NCI-H526 (cell line): ENCODE measurements around the gene SCFD2.
"Not testable (repeated sequence)": the region's sequence is repeated elsewhere in the genome, so short reads cannot be mapped to it uniquely, and the experiment has no call there.

Experiments used
- DNase-seq, 2 experiments: peaks; one replicate each; lab custom pipeline; 2025; lab: John Stamatoyannopoulos, UW

The SCFD2 gene

DNA sequence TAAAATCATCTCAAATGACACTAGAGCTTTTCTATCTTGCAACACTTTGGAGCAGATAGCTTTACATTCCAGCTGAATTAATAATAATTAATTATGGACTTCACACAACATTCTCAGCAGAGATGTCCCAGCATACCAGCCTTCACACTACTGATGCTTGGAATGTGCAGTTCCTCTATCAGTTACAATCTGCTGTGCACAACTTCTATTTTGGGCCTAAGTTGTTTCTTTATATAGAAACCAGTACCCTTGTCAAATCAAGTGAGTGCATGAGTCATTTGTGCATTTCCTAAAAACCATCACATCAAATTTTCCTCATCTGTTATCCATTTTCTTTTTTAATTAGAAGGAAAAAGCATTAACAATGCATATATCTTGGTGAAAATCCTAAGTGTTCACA is 512.5 kb downstream of the SCFD2 start:
- no peak for DNase-seq

DNA sequence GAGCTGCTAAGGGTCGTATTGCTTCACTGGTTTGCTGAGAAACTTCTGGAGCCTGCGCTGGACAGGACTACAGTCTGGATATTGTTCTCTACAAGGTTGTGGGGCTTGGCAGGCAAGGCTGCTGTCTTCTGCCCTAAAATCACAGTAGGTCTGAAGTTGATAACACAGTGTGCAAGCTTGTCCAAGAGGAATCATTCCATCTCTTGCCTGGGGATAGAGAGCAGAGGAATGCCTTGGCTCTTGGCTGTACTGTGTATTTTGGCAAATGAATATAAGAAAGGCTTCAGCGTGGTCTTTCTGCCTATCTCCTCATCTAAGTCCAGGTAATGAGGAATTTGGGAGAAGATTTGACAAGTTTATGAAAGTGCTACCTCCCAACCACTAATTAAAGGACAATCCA is 513.1 kb downstream of the SCFD2 start:
- DNase-seq, result no peak

DNA sequence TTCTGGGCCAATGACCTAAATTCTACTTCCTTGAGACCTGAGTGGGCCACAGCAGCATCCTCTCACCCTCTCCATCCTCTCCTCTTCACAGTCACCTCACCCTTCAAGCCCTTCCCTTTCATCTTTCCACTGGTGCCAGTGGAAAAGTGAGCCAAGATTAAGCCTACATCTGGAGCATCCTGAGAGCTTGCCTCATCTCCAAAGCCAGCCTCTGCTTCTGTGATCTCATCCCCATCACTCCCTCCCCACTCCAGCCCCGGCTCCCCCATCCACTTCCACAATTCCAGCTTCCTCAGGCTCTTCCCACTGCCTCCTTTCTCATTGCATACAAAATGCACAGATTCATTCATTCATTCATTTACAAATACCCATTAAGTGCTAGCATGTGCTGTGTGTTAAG is 513.8 kb downstream of the SCFD2 start:
- no peak for DNase-seq

DNA sequence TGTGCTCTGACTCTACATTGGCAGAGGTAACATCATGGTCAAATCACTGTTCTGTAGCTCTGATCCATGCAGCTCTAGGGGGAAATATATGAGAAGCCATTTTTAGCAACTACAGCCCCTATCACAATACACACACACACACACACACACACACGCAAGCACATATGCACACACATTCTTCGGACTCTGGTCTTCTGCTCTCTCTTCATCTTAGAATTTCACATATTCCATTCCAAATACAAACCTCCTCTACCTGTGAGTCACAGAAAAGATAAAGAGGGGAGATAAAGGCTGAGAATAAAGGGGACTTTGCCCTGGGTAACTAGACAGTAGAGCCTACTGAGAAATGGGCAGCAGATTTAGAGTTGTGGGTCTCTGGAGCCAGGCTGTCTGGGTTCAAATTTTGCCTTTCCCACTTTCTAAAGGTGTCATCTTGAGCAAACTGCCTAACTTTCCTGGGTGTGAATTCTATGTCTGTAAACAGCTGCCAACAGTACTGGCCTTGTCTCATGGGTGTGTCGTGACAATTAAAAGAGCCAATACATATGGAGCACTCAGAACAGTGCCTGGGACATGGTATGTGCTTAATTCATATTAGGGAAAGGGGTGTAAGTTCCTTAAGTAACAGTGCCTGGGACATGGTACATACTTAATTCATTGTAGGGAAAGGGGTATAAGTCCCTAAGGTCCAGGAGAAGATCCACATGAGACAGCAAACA is 515.3 kb downstream of the SCFD2 start:
- DNase-seq, result no peak

DNA sequence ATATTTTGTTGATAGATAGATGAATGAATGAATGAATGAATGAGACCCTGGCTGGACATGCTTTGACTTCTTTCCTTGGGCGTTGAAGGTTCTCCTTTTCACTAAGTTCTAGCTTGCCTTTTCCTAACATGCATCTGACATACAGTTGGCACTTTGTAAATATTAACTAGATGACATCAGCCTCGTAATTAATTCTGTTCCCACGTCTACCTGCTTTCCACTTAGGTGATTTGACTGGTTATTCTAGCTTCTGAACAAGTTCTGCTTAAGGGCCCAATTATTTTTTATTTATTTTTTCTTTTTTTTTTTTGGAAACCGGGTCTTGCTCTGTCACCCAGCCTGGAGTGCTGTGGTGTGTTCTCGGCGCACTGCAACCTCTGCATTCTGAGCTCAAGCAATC is 517.6 kb downstream of the SCFD2 start:
- no peak for DNase-seq

DNA sequence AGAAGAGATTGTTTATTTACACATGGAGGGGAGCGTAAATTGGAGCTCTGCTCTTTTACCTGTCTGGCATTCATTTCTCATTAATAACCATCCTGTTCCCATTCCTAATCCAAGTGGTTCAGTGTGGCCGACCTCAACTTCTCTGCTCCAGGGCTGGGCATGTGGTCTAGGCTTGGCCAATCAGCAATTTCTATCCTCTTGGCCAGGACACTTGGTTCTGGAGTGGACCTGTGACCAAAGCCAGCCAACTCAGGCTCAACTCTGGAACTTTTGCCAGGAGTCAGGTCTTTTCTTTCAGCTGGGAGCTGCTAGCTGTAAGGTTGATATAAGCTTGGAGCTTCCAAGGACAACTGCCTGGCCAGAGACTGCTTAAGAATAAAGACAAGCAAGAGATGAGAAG is 519.4 kb downstream of the SCFD2 start:
- no peak for DNase-seq

DNA sequence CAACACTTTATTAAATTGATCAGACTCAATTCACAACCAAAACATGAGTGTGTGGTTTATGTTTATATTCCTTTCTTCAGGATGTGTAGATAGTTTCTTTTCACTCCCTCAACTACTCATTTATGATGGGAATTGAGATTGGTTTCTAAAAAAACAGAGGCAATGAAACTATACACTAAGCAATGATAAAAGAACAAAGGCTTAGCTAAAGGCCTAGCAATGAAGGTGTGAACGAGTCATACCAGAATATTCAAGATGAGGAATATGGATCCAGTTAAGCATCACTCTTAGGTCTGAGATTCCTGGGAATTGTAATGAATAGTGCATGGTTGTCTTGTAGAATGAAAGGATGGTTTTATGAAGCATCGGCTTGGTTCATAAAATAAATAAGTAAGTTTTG is 521.3 kb downstream of the SCFD2 start:
- no peak for DNase-seq

DNA sequence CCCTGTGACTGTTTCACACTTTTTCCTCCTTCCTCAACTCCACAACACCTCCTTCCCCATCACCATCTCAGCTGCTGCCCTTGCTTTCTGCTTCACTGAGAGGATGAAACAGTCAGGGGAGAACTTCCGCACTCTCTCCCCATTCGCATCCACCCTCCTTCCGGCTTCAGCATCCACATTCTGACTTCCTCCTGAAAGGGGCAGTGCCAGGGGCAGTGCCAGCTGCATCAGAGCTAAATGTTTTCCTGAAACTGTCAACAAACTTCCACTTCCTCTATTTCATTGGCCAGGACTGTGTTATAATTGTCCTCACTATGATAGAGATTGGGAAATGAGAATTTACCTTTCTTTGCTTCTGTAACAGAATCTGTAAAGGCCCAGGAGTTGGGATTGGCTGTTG is 521.9 kb downstream of the SCFD2 start:
- no peak for DNase-seq

DNA sequence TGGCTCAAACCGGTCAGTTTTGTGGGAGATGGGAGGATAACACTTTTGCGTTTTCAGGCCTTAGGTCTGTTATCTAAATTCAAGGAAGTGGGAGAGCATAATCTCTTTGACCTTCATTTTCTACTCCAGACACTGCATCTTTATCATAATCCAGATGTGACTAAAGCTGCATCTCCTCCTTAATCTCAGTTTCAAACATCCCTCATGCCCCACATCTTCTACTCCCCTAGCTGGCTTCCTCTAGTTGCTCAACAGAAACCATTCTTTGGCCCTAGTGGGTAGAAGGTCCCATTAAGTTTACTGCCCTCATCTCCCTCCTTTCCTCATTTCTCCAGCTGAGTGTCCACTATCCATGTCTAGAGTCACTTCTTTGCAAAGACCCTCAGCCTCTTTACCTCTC is 522.5 kb downstream of the SCFD2 start:
- DNase-seq, result no peak

DNA sequence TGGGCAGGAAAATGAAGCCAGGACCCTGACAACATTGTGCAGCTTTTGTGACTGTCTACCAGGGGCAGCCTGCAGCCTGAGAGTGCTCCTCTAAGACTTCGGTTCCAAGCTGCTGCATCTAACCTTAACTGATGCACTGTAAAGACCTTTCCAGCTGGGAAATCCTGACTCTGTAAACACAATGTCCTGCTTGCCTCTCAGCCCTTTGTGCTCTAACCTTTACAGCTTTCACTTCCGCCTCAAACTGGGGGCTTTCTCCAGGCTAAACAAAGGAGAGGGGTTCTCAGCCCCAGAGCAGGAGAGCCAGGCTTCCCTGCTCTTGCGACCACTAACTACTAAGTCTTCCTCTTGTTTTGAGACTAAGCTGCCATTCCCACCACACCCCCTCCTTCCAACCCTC is 523.1 kb downstream of the SCFD2 start:
- no peak for DNase-seq

DNA sequence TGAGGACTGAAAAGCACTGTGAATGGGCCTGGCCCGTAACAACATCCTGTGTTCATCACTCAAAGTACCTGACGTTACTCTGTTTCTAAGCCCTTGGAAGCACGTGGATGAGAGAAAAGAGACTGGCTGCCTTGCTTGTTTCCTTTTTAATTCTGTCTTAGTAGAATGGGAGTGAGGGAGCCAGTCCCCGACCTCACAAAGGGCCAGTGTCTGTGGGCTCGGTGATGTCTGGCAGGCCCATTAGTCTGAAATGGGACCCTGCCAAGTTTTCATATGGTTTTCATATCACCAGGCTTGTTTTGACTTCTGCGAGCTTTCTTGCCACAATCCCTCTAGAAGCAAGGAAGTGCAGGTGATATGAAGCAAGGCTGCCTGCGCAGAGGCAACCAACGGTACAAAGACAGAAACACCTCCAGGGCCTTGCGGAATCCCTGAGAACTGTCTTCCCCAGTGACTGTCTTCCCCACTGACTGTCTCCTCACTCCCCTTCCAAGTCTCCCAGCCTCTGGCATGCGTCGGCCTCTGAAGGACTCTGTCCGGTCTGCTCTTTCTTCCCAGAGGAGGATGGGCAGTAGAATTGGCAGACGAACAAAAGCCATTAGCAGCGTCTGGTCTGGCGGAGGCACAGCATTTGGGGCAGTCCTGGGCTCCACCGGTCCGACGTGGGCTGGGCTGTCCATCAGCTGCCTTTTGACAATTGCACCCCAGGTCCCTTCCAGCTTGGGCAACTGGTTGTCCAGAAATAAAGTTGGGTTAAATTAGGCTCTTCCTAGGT is 524.0 kb downstream of the SCFD2 start:
- DNase-seq, result no peak

DNA sequence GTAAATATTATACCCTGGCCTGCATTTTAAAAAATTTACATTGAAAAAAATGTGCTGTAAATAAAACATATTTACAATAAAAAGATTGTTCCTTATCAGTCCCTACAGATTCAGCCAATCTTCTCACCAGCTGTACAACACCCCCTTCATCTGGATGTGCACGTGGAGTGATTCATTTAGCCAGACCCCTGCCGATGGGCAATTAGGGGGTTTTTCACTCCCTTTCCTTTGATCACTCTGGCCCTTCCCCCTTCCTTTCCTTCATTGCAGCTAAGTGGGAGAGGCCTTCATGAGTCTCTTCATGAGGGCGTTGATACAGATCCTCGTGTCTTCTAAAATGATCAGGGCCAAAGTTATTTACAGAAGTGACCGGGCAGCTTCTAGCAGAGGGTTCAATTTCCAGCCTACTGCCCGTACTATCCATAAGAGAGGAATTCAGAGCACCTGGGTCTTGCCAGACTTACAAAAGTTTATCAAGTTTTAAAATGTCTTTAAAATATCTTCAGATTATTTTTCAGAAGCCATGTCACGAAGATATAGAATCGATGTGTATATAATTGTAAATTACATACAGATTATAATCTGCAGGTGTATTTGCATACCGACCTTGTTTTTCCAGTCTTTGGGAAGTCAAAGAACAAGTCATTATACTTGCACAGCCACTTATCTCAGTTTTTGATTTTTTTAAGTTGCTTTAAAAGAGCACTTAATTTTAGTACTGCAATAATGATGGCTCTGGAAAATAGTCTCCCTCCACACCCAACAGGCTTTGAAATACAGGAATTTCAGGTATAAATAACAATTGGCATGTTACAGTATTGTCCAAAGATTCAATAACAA is 525.1 kb downstream of the SCFD2 start:
- DNase-seq, result peak; percentile 44 to 51

DNA sequence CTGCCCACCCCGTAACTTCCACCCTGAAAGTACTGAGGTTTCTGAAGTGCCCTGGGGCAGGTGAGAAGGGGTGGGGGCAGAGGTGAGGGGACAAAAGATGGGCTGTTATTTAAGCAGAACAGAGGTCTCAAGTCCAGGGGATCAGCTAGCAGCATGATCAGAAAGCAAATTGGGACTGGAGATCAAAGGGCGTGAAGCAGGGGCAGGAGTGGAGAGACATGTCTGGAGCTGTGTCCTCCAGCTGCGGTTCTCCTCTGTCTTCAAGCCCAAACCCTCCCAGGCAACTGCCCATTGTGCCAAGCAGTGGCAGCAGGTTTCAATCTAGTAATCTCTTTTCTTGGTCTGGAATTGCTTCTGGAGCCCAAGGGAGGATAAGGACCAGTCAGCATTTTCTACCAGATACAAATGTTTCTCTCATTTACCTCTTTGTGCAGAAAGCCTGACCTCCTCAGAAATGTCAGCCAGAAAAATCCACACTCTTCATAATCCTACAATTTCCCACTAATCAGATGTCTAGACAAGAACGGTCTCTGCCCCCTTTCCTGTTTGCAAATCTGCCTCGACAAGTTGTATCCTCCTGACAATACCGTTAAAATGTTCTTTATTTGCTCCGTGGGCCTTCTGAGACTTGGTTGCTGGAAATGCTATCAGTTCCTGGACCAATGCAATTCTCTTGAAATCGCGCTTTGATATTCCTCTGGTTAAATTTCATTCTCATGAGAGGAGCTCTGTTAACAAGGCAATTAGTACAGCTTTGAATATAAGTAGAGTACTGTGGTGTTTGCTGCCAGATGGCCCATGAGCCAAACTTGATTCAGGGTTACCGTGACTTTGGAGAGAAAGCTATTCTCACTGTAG is 526.9 kb downstream of the SCFD2 start:
- DNase-seq, result no peak

DNA sequence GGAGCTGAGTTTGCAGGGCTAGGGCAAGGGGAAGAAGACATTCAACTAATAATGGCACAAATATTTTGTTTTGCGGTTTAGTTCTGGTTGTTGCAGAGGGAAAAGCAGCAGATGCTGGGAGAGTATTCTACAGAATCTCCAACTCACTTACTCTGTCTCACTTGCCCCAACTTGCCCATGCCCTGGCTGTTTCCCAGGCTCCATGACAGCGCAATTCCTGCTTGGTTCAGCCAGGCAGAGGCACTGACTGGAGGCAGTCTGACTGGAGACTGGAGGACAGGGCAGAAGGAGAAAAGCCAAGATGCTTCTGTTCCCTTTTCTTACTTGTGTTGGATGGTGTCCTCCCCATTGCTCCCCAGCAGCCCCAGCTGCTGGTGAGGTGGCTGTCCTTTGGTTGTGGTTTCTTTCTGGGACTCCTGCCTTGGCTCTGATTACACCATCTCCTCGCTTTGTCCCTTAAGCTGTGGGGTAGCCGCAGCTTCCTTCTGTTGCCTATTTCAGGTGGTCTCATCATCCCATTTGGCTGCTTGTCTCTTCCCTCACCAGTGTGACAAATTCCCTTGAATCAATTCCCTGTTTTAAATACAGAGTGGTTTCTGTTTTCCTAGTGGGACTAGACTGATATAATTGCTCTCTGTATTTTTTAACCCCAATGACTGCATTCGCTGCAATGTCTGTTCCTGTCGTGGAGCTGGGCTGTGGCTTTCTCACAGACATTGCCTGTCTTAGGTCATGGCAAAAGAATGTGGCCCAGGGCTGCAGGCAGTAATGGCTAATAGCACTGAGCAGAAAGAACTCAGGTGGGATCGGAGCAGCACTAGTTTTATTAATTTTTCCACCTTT is 527.9 kb downstream of the SCFD2 start:
- DNase-seq, result peak in 1 of 2 experiments; percentile 15

DNA sequence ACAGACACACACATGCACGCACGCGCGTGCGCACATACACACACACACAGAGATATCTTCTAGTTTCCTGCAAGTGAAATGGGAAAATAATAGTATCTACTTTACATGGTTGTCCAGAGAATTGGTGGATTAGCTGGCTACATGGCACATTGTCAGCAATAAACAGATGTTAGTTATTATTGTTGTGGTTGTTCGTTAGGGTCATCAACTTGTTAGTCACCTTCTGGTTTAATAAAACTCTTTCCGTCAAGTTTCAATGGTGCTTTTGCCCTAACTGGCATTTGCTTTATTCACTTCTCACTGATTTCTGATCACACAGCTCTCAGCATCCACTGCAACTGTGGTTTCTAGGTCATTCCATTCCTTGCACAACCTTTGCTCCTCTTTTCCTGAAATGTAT is 529.2 kb downstream of the SCFD2 start:
- no peak for DNase-seq

DNA sequence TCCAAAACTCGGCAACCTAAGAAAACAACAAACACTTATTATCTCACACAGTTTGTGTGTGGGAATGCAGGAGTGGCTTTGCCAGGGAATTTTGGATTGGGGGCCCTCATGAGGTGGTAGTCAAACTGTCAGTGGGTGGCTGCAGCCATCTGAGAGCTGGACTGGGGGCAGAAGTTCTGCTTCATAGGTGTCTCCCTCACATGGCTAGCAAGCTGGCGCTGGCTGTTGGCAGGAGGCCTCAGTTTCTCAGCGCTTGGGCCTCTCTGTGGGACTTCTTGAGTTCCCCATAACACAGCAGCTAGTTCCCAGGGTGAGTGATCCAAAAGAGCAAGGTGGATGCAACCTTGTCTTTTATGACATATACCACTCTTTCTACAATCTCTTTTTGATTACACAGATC is 529.7 kb downstream of the SCFD2 start:
- no peak for DNase-seq

DNA sequence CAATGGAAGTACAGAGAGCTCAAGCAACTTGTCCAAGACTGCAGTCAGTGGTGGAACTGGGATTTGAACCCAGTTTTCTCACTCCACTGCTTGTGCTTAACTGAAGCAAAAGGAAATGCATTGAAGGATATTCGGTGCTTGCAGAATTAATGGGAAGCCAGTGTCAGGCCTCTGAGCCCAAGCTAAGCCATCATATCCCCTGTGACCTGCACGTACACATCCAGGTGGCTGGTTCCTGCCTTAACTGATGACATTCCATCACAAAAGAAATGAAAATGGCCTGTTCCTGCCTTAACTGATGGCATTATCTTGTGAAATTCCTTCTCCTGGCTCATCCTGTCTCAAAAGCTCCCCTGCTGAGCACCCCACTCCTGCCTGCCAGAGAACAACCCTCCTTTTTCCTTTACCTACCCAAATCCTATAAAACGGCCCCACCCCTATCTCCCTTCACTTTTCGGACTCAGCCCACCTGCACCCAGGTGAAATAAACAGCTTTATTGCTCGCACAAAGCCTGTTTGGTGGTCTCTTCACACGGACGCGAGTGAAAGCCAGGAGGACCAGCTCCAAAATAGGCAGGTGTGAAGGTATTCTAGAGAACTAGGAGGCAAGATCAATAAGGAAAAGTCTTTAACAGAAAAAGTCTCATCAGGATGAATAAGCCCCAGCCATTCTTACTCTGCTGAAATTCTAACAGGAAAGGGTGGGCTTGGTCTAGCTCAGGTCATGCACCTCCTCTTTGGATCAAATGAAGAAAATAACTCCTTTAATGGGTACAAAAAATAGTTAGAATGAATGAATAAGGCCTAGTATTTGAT is 531.0 kb downstream of the SCFD2 start:
- not testable (repeated sequence) for DNase-seq

DNA sequence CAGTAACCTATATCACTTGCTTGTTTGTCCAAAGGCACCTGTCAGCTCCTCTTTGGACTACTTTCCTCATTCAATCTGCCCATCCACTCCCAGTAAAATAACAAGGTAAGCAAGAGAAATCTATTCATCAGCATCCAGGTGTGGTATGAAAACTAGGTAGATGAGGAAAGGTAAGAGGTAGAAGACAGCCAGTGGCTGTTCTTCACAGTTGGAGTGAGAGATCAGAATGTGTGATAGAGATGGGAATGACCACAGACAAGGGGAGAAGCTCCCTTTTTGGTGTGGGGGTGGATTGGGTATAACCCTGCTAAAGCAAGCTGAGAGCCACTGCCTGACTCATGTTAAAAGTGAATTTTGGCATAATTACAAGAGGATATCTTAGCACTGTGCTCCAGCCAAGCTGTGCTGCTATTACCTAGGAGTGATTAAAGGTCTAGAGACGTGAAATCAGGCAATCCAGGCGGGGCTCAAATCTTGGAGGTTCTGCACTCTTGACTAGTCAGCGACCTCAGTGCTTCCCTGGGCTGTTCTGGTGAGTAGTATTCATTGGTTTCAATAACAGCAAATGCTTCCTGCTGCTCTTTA is 531.8 kb downstream of the SCFD2 start:
- DNase-seq, result no peak

DNA sequence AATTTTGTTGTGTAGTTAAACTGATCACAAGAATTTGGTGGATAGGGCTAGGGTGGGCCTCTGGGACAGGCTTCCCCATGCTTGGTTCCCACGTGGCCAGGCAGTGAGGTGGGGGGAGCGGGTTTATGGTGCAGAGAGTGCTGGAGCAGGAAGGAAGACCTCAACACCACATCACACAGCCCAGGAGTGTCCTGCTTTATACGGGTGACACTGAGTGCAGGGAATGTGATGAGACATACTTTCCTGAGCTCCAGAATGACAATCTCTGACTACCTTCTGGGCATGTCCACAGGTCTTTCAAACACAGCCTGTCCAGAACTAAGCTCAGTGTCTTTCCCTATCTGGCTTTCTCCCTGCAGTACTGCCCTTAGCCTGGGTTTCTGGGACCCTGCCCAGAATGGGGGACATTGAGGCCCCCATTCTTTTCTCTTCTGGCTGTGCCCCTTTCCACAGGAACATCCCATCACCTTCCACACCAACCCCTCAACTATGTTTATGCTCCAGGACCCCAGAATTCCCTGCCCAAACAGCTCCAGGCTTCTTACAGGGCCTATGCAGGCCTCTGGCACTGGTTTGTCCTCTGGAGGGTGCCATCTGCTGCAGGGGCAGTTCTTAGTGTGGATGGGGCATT is 540.3 kb downstream of the SCFD2 start:
- DNase-seq, result no peak
